ENCODE measurements around the gene PCNX4. TPM values are rescaled to one million over a fixed set of nuclear protein-coding genes. Genes with fewer than 3 reads are reported as not detected.

Gene PCNX4
- total and polyA plus RNA-seq, 2 experiments from 2014 or later = 39.7 to 129 TPM

DNA sequence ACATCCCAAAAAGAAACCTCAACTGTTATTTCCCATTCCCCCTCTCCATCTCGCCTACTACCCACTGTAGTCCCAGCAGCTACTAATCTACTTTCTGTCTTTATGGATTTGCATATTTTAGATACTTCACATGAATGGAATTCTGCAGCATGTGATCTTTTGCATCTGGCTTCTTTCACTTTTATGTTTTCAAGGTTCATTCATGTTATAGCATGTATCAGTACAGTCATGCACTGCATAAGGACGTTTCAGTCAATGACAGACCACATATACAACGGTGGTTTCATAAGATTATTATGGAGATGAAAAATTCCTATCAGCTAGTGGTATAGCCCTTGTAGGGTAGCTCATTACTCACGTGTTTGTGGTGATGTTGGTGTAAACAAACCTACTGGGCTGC, 24.5 kb downstream of the PCNX4 start:
- H3K27ac ChIP-seq = no peak overlapping the region
- H3K4me1 ChIP-seq (ENCODE audit: low read depth) = no peaks in the 10 kb centered on the region
- H3K9me3 ChIP-seq (ENCODE audit: low read depth) = no peaks in the 10 kb centered on the region
- no peak for DNase-seq (ENCODE audit: low read depth in 1 of 2, low spot score in 1 of 2)
- no peaks in the 10 kb centered on the region for H3K27me3 ChIP-seq
- H3K36me3 ChIP-seq = peaks cover 49% of the 10 kb centered on the region
- TF ChIP-seq, protein P1, sequence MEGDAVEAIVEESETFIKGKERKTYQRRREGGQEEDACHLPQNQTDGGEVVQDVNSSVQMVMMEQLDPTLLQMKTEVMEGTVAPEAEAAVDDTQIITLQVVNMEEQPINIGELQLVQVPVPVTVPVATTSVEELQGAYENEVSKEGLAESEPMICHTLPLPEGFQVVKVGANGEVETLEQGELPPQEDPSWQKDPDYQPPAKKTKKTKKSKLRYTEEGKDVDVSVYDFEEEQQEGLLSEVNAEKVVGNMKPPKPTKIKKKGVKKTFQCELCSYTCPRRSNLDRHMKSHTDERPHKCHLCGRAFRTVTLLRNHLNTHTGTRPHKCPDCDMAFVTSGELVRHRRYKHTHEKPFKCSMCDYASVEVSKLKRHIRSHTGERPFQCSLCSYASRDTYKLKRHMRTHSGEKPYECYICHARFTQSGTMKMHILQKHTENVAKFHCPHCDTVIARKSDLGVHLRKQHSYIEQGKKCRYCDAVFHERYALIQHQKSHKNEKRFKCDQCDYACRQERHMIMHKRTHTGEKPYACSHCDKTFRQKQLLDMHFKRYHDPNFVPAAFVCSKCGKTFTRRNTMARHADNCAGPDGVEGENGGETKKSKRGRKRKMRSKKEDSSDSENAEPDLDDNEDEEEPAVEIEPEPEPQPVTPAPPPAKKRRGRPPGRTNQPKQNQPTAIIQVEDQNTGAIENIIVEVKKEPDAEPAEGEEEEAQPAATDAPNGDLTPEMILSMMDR (IDR thresholded peaks at IDR 0.05; ENCODE audit: low read depth, low read length) = no peak
- no peak overlapping the region for H3K4me3 ChIP-seq

DNA sequence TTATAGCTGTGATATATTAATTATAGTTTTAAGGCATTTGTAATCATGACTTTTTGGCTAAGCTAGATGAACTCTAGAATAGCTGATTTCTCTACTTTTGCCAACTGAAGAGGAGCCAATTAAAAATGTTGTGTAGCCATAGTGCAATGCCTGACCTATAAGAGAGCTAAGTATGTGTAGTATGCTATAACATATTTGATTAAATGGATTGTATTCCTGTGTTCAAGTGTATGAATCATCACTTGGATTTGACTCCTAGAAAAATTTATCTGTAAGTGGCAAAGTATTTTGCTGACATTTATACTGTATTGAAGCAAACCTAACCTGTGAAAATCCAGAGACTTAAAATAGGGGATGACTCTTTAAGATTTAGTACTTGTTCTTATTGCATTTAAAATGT, 34.2 kb downstream of the PCNX4 start:
- H3K27ac ChIP-seq = no peak overlapping the region
- DNase-seq (ENCODE audit: low read depth in 1 of 2, low spot score in 1 of 2) = no peak
- H3K9me3 ChIP-seq (ENCODE audit: low read depth) = no peaks in the 10 kb centered on the region
- no peaks in the 10 kb centered on the region for H3K4me1 ChIP-seq (ENCODE audit: low read depth)
- H3K27me3 ChIP-seq = no peaks in the 10 kb centered on the region
- no peak overlapping the region for H3K4me3 ChIP-seq
- TF ChIP-seq, protein P1 (IDR thresholded peaks at IDR 0.05; ENCODE audit: low read depth, low read length) = no peak
- H3K36me3 ChIP-seq = peaks cover 66% of the 10 kb centered on the region

DNA sequence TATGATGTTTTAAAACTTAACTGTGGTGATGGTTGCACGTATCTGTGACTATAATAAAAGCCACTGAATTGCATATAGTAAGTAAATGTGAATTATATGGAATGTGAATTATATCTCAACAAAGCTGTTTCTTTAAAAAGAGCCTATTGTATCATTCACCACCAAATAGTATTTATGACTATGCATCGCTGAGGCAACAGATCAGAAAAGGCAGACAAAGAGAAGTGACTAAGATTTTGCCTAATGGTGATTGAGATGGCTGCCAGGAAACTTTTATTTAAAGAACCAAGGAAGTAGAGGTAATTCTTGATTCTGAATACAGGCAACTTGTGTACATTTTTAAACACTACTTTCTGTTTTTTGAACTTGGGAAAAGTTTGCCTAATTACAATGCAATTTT, 41.8 kb downstream of the PCNX4 start:
- Histone ChIP-seq H3K4me1 (ENCODE audit: low read depth) (no peaks in the 10 kb centered on the region), H3K27me3 (no peaks in the 10 kb centered on the region), H3K36me3 (peaks cover 16% of the 10 kb centered on the region), H3K4me3 (no peak overlapping the region), H3K9me3 (ENCODE audit: low read depth) (no peaks in the 10 kb centered on the region), H3K27ac (no peak overlapping the region)
- TF ChIP-seq, protein P1 (IDR thresholded peaks at IDR 0.05; ENCODE audit: low read depth, low read length) = no peak
- no peak for DNase-seq (ENCODE audit: low read depth in 1 of 2, low spot score in 1 of 2)

DNA sequence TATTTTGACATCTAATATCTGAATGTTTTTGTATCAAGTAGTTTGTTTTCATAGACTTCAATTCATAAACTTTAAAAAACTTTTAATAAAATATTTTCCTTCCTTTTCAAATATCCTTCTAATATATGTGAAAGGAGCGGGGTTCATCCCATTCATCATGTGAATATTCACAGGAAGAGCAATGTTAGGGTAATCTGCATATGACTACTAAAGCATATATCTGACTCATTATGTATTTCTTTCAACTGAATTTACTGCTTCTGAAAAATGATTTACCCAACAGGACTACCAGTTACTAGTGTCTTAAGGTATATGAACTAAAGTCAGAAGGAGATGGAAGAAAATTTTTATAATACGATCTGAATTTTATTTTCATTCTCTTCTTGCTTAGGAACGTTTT, 43.0 kb downstream of the PCNX4 start:
- Histone ChIP-seq H3K4me3 (no peak overlapping the region), H3K36me3 (peaks cover 12% of the 10 kb centered on the region), H3K4me1 (ENCODE audit: low read depth) (no peaks in the 10 kb centered on the region), H3K9me3 (ENCODE audit: low read depth) (no peaks in the 10 kb centered on the region), H3K27me3 (no peaks in the 10 kb centered on the region), H3K27ac (no peak overlapping the region)
- DNase-seq (ENCODE audit: low read depth in 1 of 2, low spot score in 1 of 2) = no peak
- TF ChIP-seq, protein P1 (IDR thresholded peaks at IDR 0.05; ENCODE audit: low read depth, low read length) = no peak

DNA sequence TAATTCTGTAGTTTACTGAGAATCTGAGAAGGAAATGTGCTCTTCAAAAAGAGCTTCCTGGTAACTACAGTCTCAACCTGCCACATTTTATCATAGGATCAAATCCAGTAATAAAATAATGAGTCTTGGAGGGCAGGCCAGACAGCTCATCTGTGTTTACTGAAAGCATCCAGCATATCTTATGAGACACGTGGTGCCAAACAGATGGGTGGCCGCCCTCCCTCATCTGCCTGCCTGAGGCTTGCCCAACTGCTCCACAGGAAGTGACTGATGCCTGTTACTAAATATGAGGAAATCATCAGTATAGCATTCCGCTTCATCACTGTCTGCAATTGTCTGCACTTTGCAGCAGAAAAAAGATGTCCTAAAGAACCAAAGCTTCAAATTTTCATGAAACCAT, 60.0 kb downstream of the PCNX4 start:
- H3K27ac ChIP-seq = no peak overlapping the region
- H3K27me3 ChIP-seq = no peaks in the 10 kb centered on the region
- no peaks in the 10 kb centered on the region for H3K9me3 ChIP-seq (ENCODE audit: low read depth)
- no peak overlapping the region for H3K4me3 ChIP-seq
- DNase-seq (ENCODE audit: low read depth in 1 of 2, low spot score in 1 of 2) = peak in 1 of 2 donors; percentile 86
- H3K36me3 ChIP-seq = no peaks in the 10 kb centered on the region
- no peaks in the 10 kb centered on the region for H3K4me1 ChIP-seq (ENCODE audit: low read depth)
- TF ChIP-seq, protein P1 (IDR thresholded peaks at IDR 0.05; ENCODE audit: low read depth, low read length) = no peak

DNA sequence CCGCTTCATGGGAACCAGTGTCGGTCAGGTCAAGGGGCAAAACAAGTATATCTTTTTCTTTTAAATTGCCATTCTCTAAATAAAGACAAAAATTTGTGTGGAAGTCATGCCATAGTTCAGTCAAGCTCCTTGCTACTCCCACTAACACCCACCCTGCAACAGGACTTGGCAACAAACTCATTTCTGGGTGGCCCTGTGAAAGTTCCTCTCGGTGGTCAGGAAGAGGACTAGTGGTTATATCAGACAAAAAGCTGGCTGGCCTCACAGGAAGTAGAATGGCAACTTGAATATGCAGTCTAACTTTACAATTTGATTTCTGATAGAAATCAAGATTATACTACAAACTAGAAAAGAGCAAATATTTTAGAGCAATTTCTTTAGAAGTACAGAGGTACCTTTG, 62.3 kb downstream of the PCNX4 start:
- H3K36me3 ChIP-seq = no peaks in the 10 kb centered on the region
- no peak overlapping the region for H3K4me3 ChIP-seq
- no peaks in the 10 kb centered on the region for H3K4me1 ChIP-seq (ENCODE audit: low read depth)
- TF ChIP-seq, protein P1 (IDR thresholded peaks at IDR 0.05; ENCODE audit: low read depth, low read length) = no peak
- no peak overlapping the region for H3K27ac ChIP-seq
- no peaks in the 10 kb centered on the region for H3K9me3 ChIP-seq (ENCODE audit: low read depth)
- no peaks in the 10 kb centered on the region for H3K27me3 ChIP-seq
- no peak for DNase-seq (ENCODE audit: low read depth in 1 of 2, low spot score in 1 of 2)
